ENCODE results near the gene FAM53C. TPM values are rescaled to one million over a fixed set of nuclear protein-coding genes. Genes with fewer than 3 reads are reported as not detected.

The FAM53C gene
- total and polyA plus RNA-seq, 2 experiments from 2014 or later: 21.0 to 45.0 TPM

DNA sequence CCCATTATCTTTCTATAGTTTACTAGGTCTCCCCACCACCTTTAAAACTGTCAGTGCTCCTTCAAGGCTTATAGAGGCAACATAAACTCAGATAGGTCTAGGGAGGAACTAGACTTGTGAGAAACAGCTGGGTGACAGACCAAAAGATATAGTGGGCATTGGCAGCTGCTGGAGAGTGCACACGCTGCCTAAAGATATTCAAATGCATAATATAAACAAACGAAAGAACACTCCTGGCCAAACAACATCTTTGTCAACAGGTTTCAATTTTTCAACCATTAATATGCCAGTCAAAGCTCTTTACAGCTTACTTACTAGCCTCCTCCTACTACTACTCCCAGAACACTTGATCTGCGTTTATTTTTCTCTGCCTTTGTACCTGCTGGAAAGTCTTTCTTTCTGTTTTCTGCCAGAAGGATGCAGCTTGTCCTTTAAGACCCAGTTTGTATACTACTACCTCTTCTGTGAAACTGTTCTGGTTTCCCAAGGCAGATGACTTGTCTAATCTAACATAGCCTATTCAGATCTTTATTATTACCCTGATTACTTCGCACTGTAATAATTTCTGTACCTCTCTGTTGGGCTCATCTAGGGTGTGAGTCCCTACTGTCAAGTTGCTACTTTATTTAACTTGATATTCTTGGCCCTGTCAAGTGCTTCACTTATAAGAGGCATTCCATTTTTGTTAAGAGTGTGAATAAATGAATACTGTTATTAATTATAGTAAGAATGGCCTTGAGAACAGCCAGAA is 28.7 kb downstream of the FAM53C start:
- H3K9me2 ChIP-seq (ENCODE audit: insufficient read depth): no peaks in the 10 kb centered on the region
- H3K4me3 ChIP-seq: no peak overlapping the region
- DNase-seq (ENCODE audit: low spot score) (no peak), ATAC-seq (no peak)
- H3K4me2 ChIP-seq: no peak overlapping the region
- Mint-ChIP-seq H3K9me3 (no peaks in the 10 kb centered on the region), H3K27ac (0 out of 2 replicates have a peak overlapping the region, but pooled peaks have one; percentile 5), H3K27me3 (ENCODE audit: insufficient read depth, low read depth, poor library complexity) (peaks cover 1% of the 10 kb centered on the region), H3K36me3 (ENCODE audit: low read depth) (no peaks in the 10 kb centered on the region; the same call in 2 of the 3 replicates), H3K4me3 (no peak overlapping the region), H3K4me1 (no peaks in the 10 kb centered on the region; the same call in 2 of the 3 replicates)
- H3K79me2 ChIP-seq (replicated peaks; ENCODE audit: insufficient read depth): peaks cover 100% of the 10 kb centered on the region
- peaks cover under 1% of the 10 kb centered on the region; the same call in 1 of the 2 replicates for H3F3A ChIP-seq (replicated peaks; ENCODE audit: low read depth)
- H4K20me1 ChIP-seq (replicated peaks; ENCODE audit: insufficient read depth): peaks cover 47% of the 10 kb centered on the region
- no peaks in the 10 kb centered on the region for H3K36me3 ChIP-seq (ENCODE audit: insufficient read depth)
- TF ChIP-seq ZNF114 (CRISPR knock-in tag; IDR thresholded peaks at IDR 0.05): no peak
- TF ChIP-seq ZNF331 (CRISPR knock-in tag; IDR thresholded peaks at IDR 0.05; ENCODE audit: low read depth): no peak
- no peak for TF ChIP-seq POLR2AphosphoS5 (IDR thresholded peaks at IDR 0.05; ENCODE audit: low read depth)
- TF ChIP-seq STAT1 (IDR thresholded peaks at IDR 0.05; ENCODE audit: unreplicated experiment): no peak
- H3K4me1 ChIP-seq (ENCODE audit: insufficient read depth): peaks cover 8% of the 10 kb centered on the region; the same call in 1 of the 2 replicates
- H3K27ac ChIP-seq (ENCODE audit: low read depth): no peak overlapping the region
- H3K27me3 ChIP-seq (ENCODE audit: insufficient read depth): no peaks in the 10 kb centered on the region
- H2AFZ ChIP-seq: no peak overlapping the region

DNA sequence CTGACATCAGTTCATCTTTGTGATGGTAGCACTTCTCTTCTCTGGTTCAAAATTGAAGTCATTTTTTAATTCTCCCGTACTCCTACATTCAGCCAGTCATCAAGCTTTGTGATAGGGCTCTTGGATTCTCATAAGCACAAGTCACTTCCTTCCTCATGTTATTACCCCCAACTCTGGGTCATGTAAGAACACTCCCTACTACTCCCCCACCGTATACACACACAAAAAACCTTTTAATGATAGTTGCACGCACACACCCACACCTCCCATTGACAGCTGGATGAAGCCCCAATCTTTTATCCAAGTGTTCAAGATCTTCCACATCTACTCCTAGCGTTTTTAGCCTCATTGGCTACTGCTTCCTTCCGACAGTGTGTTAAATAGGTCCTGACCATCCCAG is 31.2 kb downstream of the FAM53C start:
- Histone ChIP-seq H4K20me1 (replicated peaks; ENCODE audit: insufficient read depth) (peaks cover 33% of the 10 kb centered on the region), H3K79me2 (replicated peaks; ENCODE audit: insufficient read depth) (peaks cover 92% of the 10 kb centered on the region), H3K36me3 (ENCODE audit: insufficient read depth) (peaks cover 8% of the 10 kb centered on the region; the same call in 1 of the 2 replicates), H3K4me1 (ENCODE audit: insufficient read depth) (peaks cover 5% of the 10 kb centered on the region; the same call in 1 of the 2 replicates), H3K27me3 (ENCODE audit: insufficient read depth) (no peaks in the 10 kb centered on the region), H3K4me2 (no peak overlapping the region), H3K4me3 (no peak overlapping the region), H3K27ac (ENCODE audit: low read depth) (no peak overlapping the region), H3F3A (replicated peaks; ENCODE audit: low read depth) (no peaks in the 10 kb centered on the region), H3K9me2 (ENCODE audit: insufficient read depth) (no peaks in the 10 kb centered on the region), H2AFZ (no peak overlapping the region)
- no peaks in the 10 kb centered on the region for H3K27me3 Mint-ChIP-seq (ENCODE audit: insufficient read depth, low read depth, poor library complexity)
- ATAC-seq (no peak), DNase-seq (ENCODE audit: low spot score) (no peak)
- H3K4me3 Mint-ChIP-seq: no peak overlapping the region
- no peaks in the 10 kb centered on the region for H3K9me3 Mint-ChIP-seq
- no peak overlapping the region for H3K27ac Mint-ChIP-seq
- no peaks in the 10 kb centered on the region; the same call in 2 of the 3 replicates for H3K4me1 Mint-ChIP-seq
- H3K36me3 Mint-ChIP-seq (ENCODE audit: low read depth): peaks cover 4% of the 10 kb centered on the region; the same call in 1 of the 3 replicates
- TF ChIP-seq CREB1 (CRISPR knock-in tag; IDR thresholded peaks at IDR 0.05; ENCODE audit: low read depth): no peak
- no peak for TF ChIP-seq EZH2 (IDR thresholded peaks at IDR 0.05; ENCODE audit: low read depth, unreplicated experiment)
- TF ChIP-seq ZNF114 (CRISPR knock-in tag; IDR thresholded peaks at IDR 0.05): no peak
- no peak for TF ChIP-seq POLR2AphosphoS5 (IDR thresholded peaks at IDR 0.05; ENCODE audit: low read depth)
- TF ChIP-seq, protein P1, sequence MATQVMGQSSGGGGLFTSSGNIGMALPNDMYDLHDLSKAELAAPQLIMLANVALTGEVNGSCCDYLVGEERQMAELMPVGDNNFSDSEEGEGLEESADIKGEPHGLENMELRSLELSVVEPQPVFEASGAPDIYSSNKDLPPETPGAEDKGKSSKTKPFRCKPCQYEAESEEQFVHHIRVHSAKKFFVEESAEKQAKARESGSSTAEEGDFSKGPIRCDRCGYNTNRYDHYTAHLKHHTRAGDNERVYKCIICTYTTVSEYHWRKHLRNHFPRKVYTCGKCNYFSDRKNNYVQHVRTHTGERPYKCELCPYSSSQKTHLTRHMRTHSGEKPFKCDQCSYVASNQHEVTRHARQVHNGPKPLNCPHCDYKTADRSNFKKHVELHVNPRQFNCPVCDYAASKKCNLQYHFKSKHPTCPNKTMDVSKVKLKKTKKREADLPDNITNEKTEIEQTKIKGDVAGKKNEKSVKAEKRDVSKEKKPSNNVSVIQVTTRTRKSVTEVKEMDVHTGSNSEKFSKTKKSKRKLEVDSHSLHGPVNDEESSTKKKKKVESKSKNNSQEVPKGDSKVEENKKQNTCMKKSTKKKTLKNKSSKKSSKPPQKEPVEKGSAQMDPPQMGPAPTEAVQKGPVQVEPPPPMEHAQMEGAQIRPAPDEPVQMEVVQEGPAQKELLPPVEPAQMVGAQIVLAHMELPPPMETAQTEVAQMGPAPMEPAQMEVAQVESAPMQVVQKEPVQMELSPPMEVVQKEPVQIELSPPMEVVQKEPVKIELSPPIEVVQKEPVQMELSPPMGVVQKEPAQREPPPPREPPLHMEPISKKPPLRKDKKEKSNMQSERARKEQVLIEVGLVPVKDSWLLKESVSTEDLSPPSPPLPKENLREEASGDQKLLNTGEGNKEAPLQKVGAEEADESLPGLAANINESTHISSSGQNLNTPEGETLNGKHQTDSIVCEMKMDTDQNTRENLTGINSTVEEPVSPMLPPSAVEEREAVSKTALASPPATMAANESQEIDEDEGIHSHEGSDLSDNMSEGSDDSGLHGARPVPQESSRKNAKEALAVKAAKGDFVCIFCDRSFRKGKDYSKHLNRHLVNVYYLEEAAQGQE (IDR thresholded peaks at IDR 0.05; ENCODE audit: unreplicated experiment): no peak
- TF ChIP-seq ZNF331 (CRISPR knock-in tag; IDR thresholded peaks at IDR 0.05; ENCODE audit: low read depth): no peak
- no peak for TF ChIP-seq STAT1 (IDR thresholded peaks at IDR 0.05; ENCODE audit: unreplicated experiment)
- TF ChIP-seq, protein P2, sequence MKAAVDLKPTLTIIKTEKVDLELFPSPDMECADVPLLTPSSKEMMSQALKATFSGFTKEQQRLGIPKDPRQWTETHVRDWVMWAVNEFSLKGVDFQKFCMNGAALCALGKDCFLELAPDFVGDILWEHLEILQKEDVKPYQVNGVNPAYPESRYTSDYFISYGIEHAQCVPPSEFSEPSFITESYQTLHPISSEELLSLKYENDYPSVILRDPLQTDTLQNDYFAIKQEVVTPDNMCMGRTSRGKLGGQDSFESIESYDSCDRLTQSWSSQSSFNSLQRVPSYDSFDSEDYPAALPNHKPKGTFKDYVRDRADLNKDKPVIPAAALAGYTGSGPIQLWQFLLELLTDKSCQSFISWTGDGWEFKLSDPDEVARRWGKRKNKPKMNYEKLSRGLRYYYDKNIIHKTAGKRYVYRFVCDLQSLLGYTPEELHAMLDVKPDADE (IDR thresholded peaks at IDR 0.05): no peak
- TF ChIP-seq, protein P3, sequence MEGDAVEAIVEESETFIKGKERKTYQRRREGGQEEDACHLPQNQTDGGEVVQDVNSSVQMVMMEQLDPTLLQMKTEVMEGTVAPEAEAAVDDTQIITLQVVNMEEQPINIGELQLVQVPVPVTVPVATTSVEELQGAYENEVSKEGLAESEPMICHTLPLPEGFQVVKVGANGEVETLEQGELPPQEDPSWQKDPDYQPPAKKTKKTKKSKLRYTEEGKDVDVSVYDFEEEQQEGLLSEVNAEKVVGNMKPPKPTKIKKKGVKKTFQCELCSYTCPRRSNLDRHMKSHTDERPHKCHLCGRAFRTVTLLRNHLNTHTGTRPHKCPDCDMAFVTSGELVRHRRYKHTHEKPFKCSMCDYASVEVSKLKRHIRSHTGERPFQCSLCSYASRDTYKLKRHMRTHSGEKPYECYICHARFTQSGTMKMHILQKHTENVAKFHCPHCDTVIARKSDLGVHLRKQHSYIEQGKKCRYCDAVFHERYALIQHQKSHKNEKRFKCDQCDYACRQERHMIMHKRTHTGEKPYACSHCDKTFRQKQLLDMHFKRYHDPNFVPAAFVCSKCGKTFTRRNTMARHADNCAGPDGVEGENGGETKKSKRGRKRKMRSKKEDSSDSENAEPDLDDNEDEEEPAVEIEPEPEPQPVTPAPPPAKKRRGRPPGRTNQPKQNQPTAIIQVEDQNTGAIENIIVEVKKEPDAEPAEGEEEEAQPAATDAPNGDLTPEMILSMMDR (conservative IDR thresholded peaks at IDR 0.05; ENCODE audit: low read depth in 2 of 2): no peak
